Activated CD8-positive, alpha-beta T cell treated with anti-CD3 and anti-CD28 coated beads for 36 hours (primary cell): ENCODE measurements around the gene CHD9NB. TPM values are rescaled to one million over a fixed set of nuclear protein-coding genes. Genes with fewer than 3 reads are reported as not detected.
A peak's percentile ranks its signal among the peaks of the same experiment; 100 is the strongest.

Source experiments
- ATAC-seq: fragments of 200-7000 bp; cut with Tn5 transposase; one replicate; pipeline ENCODE4 v1.10.0; 2021; ENCODE audit warnings: mild to moderate bottlenecking, moderate library complexity
- CTCF ChIA-PET: fragments of 350-600 bp; sonication (Branson Sonifier 250); formaldehyde crosslinking; loops from one replicate; lab custom pipeline; 2021; ENCODE audit warnings: antibody characterized with exemption; lab: Charles Lee
- POLR2A ChIA-PET: fragments of 350-600 bp; sonication (Branson Sonifier 250); formaldehyde crosslinking; loops from one replicate; lab custom pipeline; 2021; ENCODE audit warnings: antibody characterized with exemption; lab: Charles Lee
- DNase-seq: peaks from one replicate; pipeline ENCODE4 v3.0.0-alpha.2; 2020
- H3K27ac Mint-ChIP-seq: one replicate; pipeline ENCODE4 v1.8.0; 2021; ENCODE audit warnings: mild to moderate bottlenecking, mixed read lengths
- H3K27me3 Mint-ChIP-seq: one replicate; pipeline ENCODE4 v1.8.0; 2021; ENCODE audit warnings: mixed read lengths
- H3K36me3 Mint-ChIP-seq: one replicate; pipeline ENCODE4 v1.8.0; 2021; ENCODE audit warnings: low read depth, mixed read lengths
- H3K4me1 Mint-ChIP-seq: one replicate; pipeline ENCODE4 v1.8.0; 2021; ENCODE audit warnings: low read depth, mixed read lengths
- H3K4me3 Mint-ChIP-seq: one replicate; pipeline ENCODE4 v1.8.0; 2021; ENCODE audit warnings: mild to moderate bottlenecking, moderate library complexity, mixed read lengths
- H3K9me3 Mint-ChIP-seq: one replicate; pipeline ENCODE4 v1.8.0; 2021; ENCODE audit warnings: mixed read lengths
- intact Hi-C: fragments of 100-400 bp; cut with micrococcal nuclease; formaldehyde crosslinking; loops from one replicate; pipeline ENCODE4 v1.10.0; 2022
- total RNA-seq, 2 experiments: library from RNA; stranded (reverse); gene quantifications; one replicate each; pipeline ENCODE4 v1.2.3, GENCODE V29; 2021
- TF ChIP-seq, protein P1 (sequence below): fragments of 200-600 bp; IDR thresholded peaks from one replicate; pipeline ENCODE4 v1.8.0; 2022; ENCODE audit warnings: antibody characterized with exemption, mild to moderate bottlenecking

The CHD9NB gene
- total RNA-seq, 2 experiments from 2014 or later, result 0.16 TPM; not detected in 1

DNA sequence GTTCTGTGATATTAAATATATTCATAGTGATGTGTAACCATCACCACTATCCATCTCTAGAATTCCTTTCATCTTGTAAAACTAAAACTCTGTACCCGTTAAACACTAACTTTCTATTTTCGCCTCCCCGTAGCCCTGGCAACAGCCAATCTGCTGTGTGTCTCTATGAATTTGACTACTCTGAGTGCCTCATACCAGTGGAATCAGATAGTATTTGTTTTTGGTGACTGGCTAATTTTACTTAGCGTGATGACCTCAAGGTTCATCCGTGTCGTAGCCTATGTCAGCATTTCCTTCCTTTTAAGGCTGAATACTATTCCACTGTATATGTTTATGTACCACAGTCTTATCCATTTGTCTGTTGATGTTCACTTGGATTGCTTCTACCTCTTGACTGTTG is 20.3 kb upstream of the CHD9NB start:
- H3K27me3 Mint-ChIP-seq, result no peaks in the 10 kb centered on the region
- ChIA-PET POLR2A (no interaction called here), CTCF (no interaction called here)
- peaks cover 8% of the 10 kb centered on the region for H3K9me3 Mint-ChIP-seq
- H3K27ac Mint-ChIP-seq, result no peak overlapping the region
- TF ChIP-seq, protein P1, sequence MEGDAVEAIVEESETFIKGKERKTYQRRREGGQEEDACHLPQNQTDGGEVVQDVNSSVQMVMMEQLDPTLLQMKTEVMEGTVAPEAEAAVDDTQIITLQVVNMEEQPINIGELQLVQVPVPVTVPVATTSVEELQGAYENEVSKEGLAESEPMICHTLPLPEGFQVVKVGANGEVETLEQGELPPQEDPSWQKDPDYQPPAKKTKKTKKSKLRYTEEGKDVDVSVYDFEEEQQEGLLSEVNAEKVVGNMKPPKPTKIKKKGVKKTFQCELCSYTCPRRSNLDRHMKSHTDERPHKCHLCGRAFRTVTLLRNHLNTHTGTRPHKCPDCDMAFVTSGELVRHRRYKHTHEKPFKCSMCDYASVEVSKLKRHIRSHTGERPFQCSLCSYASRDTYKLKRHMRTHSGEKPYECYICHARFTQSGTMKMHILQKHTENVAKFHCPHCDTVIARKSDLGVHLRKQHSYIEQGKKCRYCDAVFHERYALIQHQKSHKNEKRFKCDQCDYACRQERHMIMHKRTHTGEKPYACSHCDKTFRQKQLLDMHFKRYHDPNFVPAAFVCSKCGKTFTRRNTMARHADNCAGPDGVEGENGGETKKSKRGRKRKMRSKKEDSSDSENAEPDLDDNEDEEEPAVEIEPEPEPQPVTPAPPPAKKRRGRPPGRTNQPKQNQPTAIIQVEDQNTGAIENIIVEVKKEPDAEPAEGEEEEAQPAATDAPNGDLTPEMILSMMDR, result no peak
- peaks cover 34% of the 10 kb centered on the region for H3K36me3 Mint-ChIP-seq
- DNase-seq (no peak), ATAC-seq (no peak)
- intact Hi-C loops, result no loop called here
- peaks cover 30% of the 10 kb centered on the region for H3K4me1 Mint-ChIP-seq
- no peak overlapping the region for H3K4me3 Mint-ChIP-seq

DNA sequence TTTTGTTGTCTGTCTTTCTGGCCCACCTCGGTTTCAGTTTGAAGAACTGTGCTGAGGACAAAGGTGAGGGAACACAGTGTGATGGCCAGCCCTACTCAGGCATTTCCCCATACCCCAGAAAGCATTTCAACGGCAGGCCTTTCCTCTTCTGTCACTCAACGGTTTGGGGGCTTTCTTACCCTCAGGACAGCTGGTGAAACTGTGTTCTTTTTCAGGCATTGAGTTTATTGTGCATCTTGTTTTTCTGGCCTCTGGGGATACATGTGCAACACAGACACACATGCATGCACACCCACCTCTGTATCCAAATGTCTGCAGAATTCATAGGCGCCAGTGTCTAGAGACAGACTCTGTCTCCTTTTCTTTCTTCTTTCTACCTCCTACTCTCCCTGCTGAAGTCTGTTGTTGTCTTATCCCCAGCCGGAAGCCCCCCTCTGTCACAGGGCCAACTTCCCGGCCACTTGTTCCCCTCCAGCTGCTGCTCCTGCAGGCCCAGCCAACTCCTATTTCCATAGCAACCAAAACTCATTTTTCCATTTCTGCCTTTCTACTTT is 19.1 kb upstream of the CHD9NB start:
- intact Hi-C loops, result no loop called here
- H3K4me3 Mint-ChIP-seq, result no peak overlapping the region
- DNase-seq (no peak), ATAC-seq (no peak)
- H3K27me3 Mint-ChIP-seq, result no peaks in the 10 kb centered on the region
- ChIA-PET CTCF (interaction anchor here (1.4 kb wide), 1 partner anchor 10 kb away, joined by 3 read pairs; no protein-coding TSS in a partner anchor), POLR2A (no interaction called here)
- TF ChIP-seq, protein P1, result no peak
- peaks cover 36% of the 10 kb centered on the region for H3K4me1 Mint-ChIP-seq
- H3K27ac Mint-ChIP-seq, result no peak overlapping the region
- peaks cover 8% of the 10 kb centered on the region for H3K9me3 Mint-ChIP-seq
- peaks cover 31% of the 10 kb centered on the region for H3K36me3 Mint-ChIP-seq

DNA sequence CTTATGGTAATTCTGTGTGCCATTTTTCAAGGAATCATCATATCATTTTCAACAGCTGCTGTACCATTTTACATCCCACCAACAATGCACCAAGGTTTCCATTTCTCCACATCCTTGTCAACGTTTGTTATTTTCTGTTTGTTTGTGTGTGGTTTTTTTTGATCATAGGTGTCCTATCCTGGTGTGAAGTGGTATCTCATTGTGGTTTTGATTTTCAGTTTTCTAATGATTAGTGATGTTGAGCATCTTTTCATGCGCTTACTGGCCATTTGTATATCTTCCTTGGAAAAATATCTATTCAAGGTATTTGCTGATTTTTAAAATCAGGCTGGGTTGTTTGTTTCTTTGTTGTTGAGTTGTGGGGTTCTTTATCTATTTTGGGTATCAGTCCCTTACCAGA is 17.1 kb upstream of the CHD9NB start:
- ATAC-seq (no peak), DNase-seq (no peak)
- ChIA-PET POLR2A (interaction anchor here (1.1 kb wide), 1 partner anchor 9 kb away, joined by 5 read pairs; no protein-coding TSS in a partner anchor), CTCF (interaction anchor here (0.6 to 2.6 kb wide), 2 partner anchors 15 to 130 kb away, joined by 3 to 11 read pairs; partner anchors contain the start of gene CHD9)
- Mint-ChIP-seq H3K27ac (no peak overlapping the region), H3K27me3 (no peaks in the 10 kb centered on the region), H3K4me1 (peaks cover 52% of the 10 kb centered on the region), H3K4me3 (no peak overlapping the region), H3K36me3 (peaks cover 26% of the 10 kb centered on the region), H3K9me3 (peaks cover 8% of the 10 kb centered on the region)
- TF ChIP-seq, protein P1, result no peak
- intact Hi-C loops, result no loop called here

DNA sequence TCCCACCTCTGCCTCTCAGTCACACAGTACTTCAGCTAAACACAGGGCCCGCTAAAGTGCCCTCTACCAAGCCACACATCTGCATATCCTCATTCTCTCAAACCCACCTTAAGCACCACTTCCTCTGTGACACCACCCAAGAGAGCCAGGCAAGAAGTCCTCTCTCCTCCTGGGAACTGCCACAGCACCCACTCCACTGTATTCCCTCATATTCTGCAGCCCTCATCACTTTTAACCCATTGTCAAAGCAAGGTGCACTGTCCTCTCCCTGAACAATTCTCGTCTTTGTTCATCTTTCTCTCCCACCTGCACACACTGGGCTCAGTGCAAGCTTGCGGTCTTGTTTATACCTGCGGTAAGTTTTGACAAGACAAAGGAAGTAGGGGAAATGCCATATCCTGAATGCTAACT is 15.7 kb upstream of the CHD9NB start:
- no peaks in the 10 kb centered on the region for H3K9me3 Mint-ChIP-seq
- H3K27ac Mint-ChIP-seq, result peak overlapping the region; percentile 19
- H3K27me3 Mint-ChIP-seq, result no peaks in the 10 kb centered on the region
- ATAC-seq (peak; percentile 82), DNase-seq (peak; percentile 43)
- ChIA-PET POLR2A (interaction anchor here (1.7 kb wide), 1 partner anchor 14 kb away, joined by 4 read pairs; the partner anchor contains the start of gene CHD9), CTCF (interaction anchor here (1.3 to 2.6 kb wide), 2 partner anchors 14 to 19 kb away, joined by 3 to 11 read pairs; partner anchors contain the start of gene CHD9)
- peaks cover 13% of the 10 kb centered on the region for H3K36me3 Mint-ChIP-seq
- intact Hi-C loops, result no loop called here
- H3K4me3 Mint-ChIP-seq, result peak overlapping the region; percentile 2
- H3K4me1 Mint-ChIP-seq, result peaks cover 59% of the 10 kb centered on the region
- TF ChIP-seq, protein P1, result no peak

DNA sequence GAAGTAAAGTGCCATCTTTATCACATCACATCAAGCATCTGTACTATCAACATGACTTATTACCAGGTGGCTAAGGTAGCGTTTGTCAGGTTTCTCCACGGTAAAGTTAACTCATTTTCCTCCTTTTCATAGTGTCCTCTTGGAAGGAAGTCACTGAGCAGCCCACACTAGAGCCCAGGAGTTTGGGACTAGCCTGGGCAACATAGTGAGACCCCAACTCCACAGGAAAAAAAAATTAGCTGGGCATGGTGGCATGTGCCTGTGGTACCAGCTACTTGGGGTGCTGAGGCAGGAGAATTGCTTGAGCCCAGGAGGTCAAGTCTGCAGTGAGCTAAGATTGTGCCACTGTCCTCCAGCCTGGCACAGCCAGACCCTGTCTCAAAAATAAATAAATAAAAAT is 15.0 kb upstream of the CHD9NB start:
- Mint-ChIP-seq H3K4me3 (no peak overlapping the region), H3K27me3 (no peaks in the 10 kb centered on the region), H3K27ac (no peak overlapping the region), H3K36me3 (peaks cover 8% of the 10 kb centered on the region), H3K4me1 (peaks cover 59% of the 10 kb centered on the region), H3K9me3 (no peaks in the 10 kb centered on the region)
- no peak for DNase-seq
- ChIA-PET POLR2A (interaction anchor here (1.7 kb wide), 1 partner anchor 13 kb away, joined by 4 read pairs; the partner anchor contains the start of gene CHD9), CTCF (interaction anchor here (1.3 to 2.6 kb wide), 2 partner anchors 13 to 18 kb away, joined by 3 to 11 read pairs; partner anchors contain the start of gene CHD9)
- no peak for ATAC-seq
- intact Hi-C loops, result no loop called here
- TF ChIP-seq, protein P1, result no peak
